LNCAP (cell line): ENCODE measurements around the gene PTMS.

ENCODE experiments used
- CTCF ChIP-seq: fragments of 450-650 bp; IDR thresholded peaks from 2 replicates; pipeline ENCODE4 v1.5.1; 2017; ENCODE audit warnings: mild to moderate bottlenecking

Gene PTMS

DNA sequence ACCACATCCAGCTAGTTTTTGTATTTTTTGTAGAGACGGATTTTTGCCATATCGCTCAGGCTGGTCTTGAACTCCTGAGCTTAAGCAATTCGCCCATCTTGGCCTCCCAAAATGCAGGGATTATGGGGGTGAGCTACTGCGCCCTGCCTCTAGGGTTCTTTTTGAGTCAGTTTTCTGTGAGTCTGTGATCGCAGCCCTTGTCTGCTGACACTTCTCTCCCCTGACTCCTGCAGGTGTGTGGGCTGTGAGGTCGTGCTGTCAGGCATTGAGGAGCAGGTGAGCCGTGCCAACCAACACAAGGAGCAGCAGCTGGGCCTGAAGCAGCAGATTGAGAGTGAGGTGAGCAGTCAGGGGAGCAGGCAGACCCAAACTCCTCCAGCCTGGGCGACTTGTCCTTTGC, 36.0 kb upstream of the PTMS start:
- no peak for TF ChIP-seq CTCF

DNA sequence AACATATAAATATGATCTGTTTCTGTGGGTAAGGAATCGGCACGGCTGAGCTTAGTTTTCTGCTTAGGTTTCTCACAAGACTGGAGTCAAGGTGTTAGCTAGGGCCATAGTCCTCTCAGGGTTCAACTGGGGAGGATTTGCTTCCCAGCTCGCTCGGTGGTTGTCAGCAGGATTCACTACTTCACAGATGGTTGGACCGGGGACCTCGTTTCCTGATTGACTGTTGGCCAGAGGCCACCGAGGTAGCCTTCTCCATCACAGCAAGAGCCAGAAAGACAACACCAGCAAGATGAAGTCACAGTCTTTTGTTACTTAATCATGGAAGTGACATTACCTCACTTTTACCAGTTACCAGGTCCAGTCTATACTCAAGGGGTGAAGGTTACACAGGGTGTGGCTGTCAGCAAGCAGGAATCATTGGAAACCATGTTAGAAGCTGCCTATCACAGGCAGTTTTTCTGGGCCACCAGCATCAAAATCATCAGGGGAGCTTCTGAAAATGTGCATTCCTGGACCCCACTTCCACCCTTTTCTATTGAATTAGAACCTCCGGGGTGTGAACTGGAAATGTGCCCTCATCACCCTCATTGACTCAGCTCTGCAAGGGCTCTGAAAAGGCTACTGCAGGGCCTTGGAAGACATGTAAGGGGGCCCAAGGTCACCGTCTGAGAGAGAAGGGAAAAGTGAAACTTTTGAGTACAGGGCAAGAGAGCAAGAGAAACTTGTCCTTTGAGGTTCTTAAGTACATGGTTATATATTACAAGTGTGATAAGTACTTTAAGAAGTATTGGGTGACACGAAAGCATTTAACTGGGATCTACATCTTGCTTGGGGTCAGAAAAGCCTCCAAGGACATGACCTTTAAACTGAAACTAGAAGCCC, 31.4 kb upstream of the PTMS start:
- TF ChIP-seq CTCF: no peak

DNA sequence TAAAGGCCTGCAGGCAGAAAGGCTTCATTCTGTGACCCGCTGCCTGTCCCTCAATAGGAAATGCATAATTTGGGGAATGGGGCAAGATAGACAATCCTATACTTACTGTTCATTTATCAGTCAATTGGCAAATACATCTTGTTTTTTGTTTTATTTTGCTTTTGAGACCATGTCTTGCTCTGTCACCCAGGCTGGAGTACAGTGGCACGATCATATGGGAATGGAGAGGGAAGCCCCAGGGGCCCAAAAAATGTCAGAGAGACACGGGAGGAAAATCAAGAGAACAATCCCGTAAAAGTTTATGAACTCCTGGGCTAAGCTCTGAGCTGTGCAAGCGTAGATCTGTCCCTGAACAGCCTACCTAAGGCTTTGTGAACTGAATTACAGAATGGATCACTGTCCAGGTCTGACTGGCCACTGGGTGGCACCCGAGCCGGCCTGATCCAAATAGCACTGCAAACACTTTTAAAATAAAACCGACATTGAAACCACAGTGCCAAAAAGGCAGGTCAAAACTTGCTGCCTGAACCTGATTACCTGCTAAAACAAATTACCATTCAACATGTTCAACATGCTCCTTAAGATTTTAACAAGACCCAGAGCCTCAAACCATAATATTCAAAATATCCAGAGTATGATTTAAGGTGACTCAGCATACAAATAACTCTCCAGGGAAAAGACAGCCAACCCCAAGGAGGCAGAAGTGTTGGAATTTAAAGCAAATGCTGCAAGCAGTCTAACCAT, 30.5 kb upstream of the PTMS start:
- peak; percentile 91 for TF ChIP-seq CTCF

- no peak for TF ChIP-seq CTCF
These were observed 29.4 kb upstream of the PTMS start for GRCh38 chr12:6736754-6737153.

DNA sequence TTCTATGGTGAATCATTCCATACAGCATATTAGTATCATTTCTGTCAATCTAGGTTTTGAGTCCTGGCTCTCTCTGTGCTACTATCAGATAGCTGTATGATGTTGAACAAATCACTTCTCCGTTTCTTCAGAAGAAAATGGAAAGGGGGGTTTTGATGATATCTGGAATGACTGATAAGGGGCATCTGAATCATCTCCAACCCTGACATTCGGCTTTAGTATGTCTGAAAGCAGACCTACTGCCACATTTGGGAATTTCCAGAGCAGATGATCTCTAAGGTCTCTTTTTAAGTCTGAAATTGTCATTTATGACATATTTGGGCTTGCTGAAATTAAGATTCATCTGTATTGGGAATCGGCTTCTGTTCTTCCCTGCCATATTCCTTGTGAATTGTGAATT, 23.3 kb upstream of the PTMS start:
- no peak for TF ChIP-seq CTCF

DNA sequence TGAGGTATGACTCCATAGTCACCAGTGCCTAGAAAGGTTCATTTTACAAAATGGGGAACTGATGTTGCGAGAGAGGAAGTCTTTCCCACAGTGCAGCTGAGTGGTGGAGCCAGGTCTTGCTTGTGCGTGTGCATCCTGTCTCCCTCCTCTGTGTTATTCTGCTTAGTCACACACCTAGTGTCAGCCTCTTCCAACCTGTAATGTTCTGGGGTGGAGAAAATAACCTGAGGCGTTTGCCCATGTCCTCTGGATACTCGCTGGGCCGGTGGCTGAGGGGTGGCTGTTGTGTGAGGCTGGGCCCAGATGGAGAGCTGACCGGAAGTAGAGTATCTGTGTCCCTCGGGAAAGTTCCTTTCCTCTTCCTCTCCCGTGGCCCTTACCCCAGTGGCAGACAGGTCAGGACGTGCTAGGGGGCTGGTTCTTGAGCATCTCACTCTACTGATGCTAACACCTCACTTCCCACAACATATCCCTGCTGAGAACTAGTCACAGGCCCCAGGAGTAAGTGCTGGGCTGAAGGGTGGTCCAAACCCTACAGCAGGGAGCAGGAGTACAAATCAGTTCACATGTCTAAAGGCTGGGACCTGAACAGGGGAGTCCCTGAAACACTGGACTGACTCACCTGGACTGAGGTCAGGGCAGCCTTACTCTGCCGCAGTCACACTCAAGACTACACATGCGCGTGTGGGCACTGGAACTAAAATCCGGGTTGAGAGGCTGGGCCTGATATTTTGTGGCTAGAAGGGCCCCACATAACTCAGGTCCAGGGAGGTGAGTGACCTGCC, 20.2 kb upstream of the PTMS start:
- TF ChIP-seq CTCF: no peak

- TF ChIP-seq CTCF: no peak
These were observed 18.9 kb upstream of the PTMS start for GRCh38 chr12:6747216-6747615.
